Gastrocnemius medialis (tissue), 4 donors: ENCODE measurements around the gene ANO3.

Experiments
- POLR2A ChIP-seq, 2 donors: fragments of 450-650 bp; IDR thresholded peaks; one replicate each; pipeline ENCODE4 v1.6.1; 2017; ENCODE audit warnings: antibody characterized with exemption in 2 of 2, mild to moderate bottlenecking in 2 of 2, moderate library complexity in 2 of 2
- TF ChIP-seq, protein P1 (sequence below), 5 experiments: fragments of 450-650 bp in 3 of 5; fragments of 200-600 bp in 2 of 5; sonication (generic) in 2 of 5; IDR thresholded peaks in 4 of 5; conservative IDR thresholded peaks in 1 of 5; 1 replicate in 4 of 5; 2 replicates in 1 of 5; pipeline ENCODE4 v1.5.1; 2016 to 2019; ENCODE audit warnings: antibody characterized with exemption in 5 of 5, mild to moderate bottlenecking in 3 of 5, moderate library complexity in 3 of 5

DNA sequence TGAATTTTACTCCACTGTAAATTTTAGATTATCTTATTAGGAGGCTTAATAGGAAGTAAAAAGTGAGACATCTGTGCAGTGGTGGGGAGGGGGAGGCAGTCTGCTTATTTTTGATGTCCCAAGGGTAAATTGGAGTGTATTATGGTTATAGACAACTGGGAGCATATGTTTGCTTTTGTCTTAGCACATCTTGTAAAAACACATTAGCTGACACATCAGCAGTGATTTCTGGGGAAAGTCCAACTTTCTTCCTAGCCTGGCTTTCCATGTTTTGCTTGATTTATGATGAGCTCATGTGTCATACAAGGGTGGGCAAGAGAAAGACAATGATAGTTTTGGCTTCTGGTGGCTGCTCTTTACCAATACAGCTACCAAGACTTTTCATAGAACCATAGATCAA, 4.0 kb downstream of the ANO3 start:
- TF ChIP-seq, protein P1, sequence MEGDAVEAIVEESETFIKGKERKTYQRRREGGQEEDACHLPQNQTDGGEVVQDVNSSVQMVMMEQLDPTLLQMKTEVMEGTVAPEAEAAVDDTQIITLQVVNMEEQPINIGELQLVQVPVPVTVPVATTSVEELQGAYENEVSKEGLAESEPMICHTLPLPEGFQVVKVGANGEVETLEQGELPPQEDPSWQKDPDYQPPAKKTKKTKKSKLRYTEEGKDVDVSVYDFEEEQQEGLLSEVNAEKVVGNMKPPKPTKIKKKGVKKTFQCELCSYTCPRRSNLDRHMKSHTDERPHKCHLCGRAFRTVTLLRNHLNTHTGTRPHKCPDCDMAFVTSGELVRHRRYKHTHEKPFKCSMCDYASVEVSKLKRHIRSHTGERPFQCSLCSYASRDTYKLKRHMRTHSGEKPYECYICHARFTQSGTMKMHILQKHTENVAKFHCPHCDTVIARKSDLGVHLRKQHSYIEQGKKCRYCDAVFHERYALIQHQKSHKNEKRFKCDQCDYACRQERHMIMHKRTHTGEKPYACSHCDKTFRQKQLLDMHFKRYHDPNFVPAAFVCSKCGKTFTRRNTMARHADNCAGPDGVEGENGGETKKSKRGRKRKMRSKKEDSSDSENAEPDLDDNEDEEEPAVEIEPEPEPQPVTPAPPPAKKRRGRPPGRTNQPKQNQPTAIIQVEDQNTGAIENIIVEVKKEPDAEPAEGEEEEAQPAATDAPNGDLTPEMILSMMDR (IDR thresholded peaks at IDR 0.05 in 4 of 5, conservative IDR thresholded peaks at IDR 0.05 in 1 of 5), result no peak
- no peak for TF ChIP-seq POLR2A (IDR thresholded peaks at IDR 0.05)
